GM12878 (cell line): ENCODE data around the gene FLRT1.

Experiments
- CEBPZ ChIP-seq: fragments of 150-350 bp; IDR thresholded peaks from 2 replicates; pipeline ENCODE4 v1.6.1; 2016; ENCODE audit warnings: low read depth, low read length
- CHD1 ChIP-seq: IDR thresholded peaks from 2 replicates; pipeline ENCODE4 v1.6.1; 2012; ENCODE audit warnings: low read depth, low read length, improper control_type of control experiment
- CREB1 ChIP-seq: IDR thresholded peaks from 2 replicates; pipeline ENCODE4 v1.6.1; 2012; ENCODE audit warnings: low read depth, mild to moderate bottlenecking, inconsistent platforms
- CTCF ChIP-seq, 3 experiments: IDR thresholded peaks in 2 of 3; conservative IDR thresholded peaks in 1 of 3; 2 replicates each; pipeline ENCODE4 v1.5.1; 2011; ENCODE audit warnings: low read depth in 3 of 3, low read length in 3 of 3, mild to moderate bottlenecking in 3 of 3, control low read depth in 2 of 3, moderate library complexity in 2 of 3, inconsistent platforms in 1 of 3, mixed read lengths in 1 of 3; ENCODE audit not compliant: control insufficient read depth in 2 of 3, insufficient read depth in 1 of 3; ENCODE audit errors: extremely low read depth in 1 of 3
- ETV6 ChIP-seq, 2 experiments: fragments of 450-650 bp in 1 of 2; IDR thresholded peaks in 1 of 2; conservative IDR thresholded peaks in 1 of 2; 2 replicates each; pipeline ENCODE4 v1.6.1; 2014; ENCODE audit warnings: antibody characterized with exemption in 1 of 2, borderline replicate concordance in 1 of 2, low read depth in 1 of 2, mild to moderate bottlenecking in 1 of 2, moderate library complexity in 1 of 2
- EZH2 ChIP-seq: IDR thresholded peaks from 2 replicates; pipeline ENCODE4 v1.6.1; 2012; ENCODE audit warnings: low read depth, mild to moderate bottlenecking, control low read depth, inconsistent platforms, low read length, borderline replicate concordance; ENCODE audit not compliant: control insufficient read depth
- GABPA ChIP-seq: IDR thresholded peaks from 2 replicates; pipeline ENCODE4 v1.6.1; 2014; ENCODE audit warnings: antibody characterized with exemption, low read depth, mild to moderate bottlenecking, inconsistent platforms
- MAX ChIP-seq: IDR thresholded peaks from 2 replicates; pipeline ENCODE4 v1.6.1; 2012; ENCODE audit warnings: low read depth, low read length, improper control_type of control experiment
- PRDM15 ChIP-seq: fragments of 450-650 bp; formaldehyde crosslinking; IDR thresholded peaks from 2 replicates; pipeline ENCODE4 v1.4.0; 2020; ENCODE audit warnings: mild to moderate bottlenecking, moderate library complexity
- RB1 ChIP-seq: fragments of 450-650 bp; formaldehyde crosslinking; IDR thresholded peaks from 2 replicates; pipeline ENCODE4 v1.6.1; 2017; ENCODE audit warnings: mild to moderate bottlenecking, borderline replicate concordance
- SMC3 ChIP-seq: IDR thresholded peaks from 2 replicates; pipeline ENCODE4 v1.6.1; 2011; ENCODE audit warnings: low read length, improper control_type of control experiment, borderline replicate concordance
- SRF ChIP-seq, 2 experiments: IDR thresholded peaks; 2 replicates each; pipeline ENCODE4 v1.6.1; 2011; ENCODE audit warnings: low read depth in 2 of 2, low read length in 2 of 2, mild to moderate bottlenecking in 1 of 2, moderate library complexity in 1 of 2
- SUZ12 ChIP-seq: fragments of 200-600 bp; sonication (generic); IDR thresholded peaks from one replicate; pipeline ENCODE4 v1.6.1; 2018; ENCODE audit warnings: antibody characterized with exemption, mild to moderate bottlenecking; ENCODE audit not compliant: unreplicated experiment
- TARDBP ChIP-seq: IDR thresholded peaks from 2 replicates; pipeline ENCODE4 v1.6.1; 2016; ENCODE audit warnings: borderline replicate concordance

- TF ChIP-seq CTCF (IDR thresholded peaks at IDR 0.05 in 2 of 3, conservative IDR thresholded peaks at IDR 0.05 in 1 of 3; ENCODE audit: control insufficient read depth in 2 of 3, extremely low read depth in 1 of 3, insufficient read depth in 1 of 3, low read depth in 3 of 3, low read length in 3 of 3): no peak
- TF ChIP-seq CREB1: no peak
- TF ChIP-seq CHD1: no peak
- no peak for TF ChIP-seq RB1
- TF ChIP-seq ETV6 (conservative IDR thresholded peaks at IDR 0.05 in 1 of 2, IDR thresholded peaks at IDR 0.05 in 1 of 2; ENCODE audit: borderline replicate concordance in 1 of 2, low read depth in 1 of 2): no peak
- no peak for TF ChIP-seq SUZ12
- TF ChIP-seq SMC3: no peak
- no peak for TF ChIP-seq PRDM15
- TF ChIP-seq SRF (IDR thresholded peaks at IDR 0.05; ENCODE audit: low read depth in 2 of 2, low read length in 2 of 2): no peak
- no peak for TF ChIP-seq EZH2
- TF ChIP-seq TARDBP: no peak
- TF ChIP-seq MAX: no peak
- TF ChIP-seq CEBPZ: no peak
- TF ChIP-seq GABPA: no peak
Observed at GRCh38 chr11:64072871-64073270, 37.1 kb downstream of the FLRT1 start.
